Bronchial epithelial cell (primary cell): ENCODE measurements around the gene SLC6A6. TPM values are rescaled to one million over a fixed set of nuclear protein-coding genes. Genes with fewer than 3 reads are reported as not detected.

Experiments used
- DNase-seq: peaks from one replicate; pipeline ENCODE4 v3.0.0-alpha.2; 2010; ENCODE audit warnings: low read depth
- FAIRE-seq: peaks from 2 replicates; lab custom pipeline; 2011; peaks lifted over from hg19 to GRCh38; lab: Jason Lieb, UNC
- H3K27me3 ChIP-seq: 2 replicates; pipeline ENCODE4 v1.5.1; 2011; ENCODE audit warnings: low read length; ENCODE audit not compliant: control insufficient read depth, insufficient read depth
- H3K36me3 ChIP-seq: 2 replicates; pipeline ENCODE4 v1.5.1; 2011; ENCODE audit warnings: low read length; ENCODE audit not compliant: control insufficient read depth, insufficient read depth
- H3K4me3 ChIP-seq: 2 replicates; pipeline ENCODE4 v1.5.1; 2011; ENCODE audit warnings: mild to moderate bottlenecking, low read depth, low read length, control low read depth
- CTCF ChIP-seq: IDR thresholded peaks from 2 replicates; pipeline ENCODE4 v1.5.1; 2011; ENCODE audit warnings: mild to moderate bottlenecking, moderate library complexity, low read length, control low read depth, inconsistent platforms; ENCODE audit not compliant: insufficient read depth, severe bottlenecking
- total RNA-seq: library from RNA; depleted of rRNA; stranded (reverse); fragments of >200 nt; gene quantifications from 2 replicates; pipeline ENCODE4 v1.2.1, GENCODE V29; 2014

SLC6A6 gene
- total RNA-seq, 1 donor from 2014 or later: 13.2 TPM

GRCh38 chr3:14438929-14439328, 36.5 kb downstream of the SLC6A6 start:
- TF ChIP-seq CTCF: no peak
- H3K36me3 ChIP-seq: no peaks in the 10 kb centered on the region
- FAIRE-seq (no peak), DNase-seq (no peak)
- H3K27me3 ChIP-seq: no peaks in the 10 kb centered on the region
- no peak overlapping the region for H3K4me3 ChIP-seq

DNA sequence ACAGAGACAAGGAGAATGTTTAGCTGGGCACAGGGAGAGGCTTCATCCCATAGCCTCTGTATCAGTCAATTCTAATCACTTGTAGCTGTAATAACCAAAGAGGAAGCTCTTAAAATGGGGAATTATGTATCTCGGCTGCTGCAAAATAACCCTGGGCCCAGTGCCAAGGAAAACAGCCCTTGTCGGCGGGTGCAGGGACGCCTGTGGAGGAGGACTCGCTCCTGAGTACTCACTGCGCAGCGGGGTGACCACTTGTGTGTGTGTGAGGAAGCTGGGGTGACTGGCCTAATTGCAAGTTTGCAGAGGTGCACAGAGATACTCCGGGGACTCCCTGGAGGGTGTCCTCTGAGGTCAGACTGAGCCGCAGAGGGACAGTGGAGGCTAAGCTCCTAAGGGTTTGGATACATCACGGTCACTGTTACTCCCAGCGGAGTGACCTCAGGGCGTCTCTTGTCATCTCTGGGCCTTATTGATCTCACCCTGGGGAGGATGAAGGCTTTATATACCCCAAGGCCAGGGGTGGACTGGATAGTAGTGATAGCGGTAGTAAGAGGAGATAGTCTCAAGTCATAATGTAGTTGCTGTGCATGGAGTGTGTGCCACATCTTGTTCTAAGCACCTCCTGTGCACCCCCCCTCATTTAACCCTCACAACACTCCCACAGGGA, 37.2 kb downstream of the SLC6A6 start:
- H3K36me3 ChIP-seq: no peaks in the 10 kb centered on the region
- no peak for TF ChIP-seq CTCF
- H3K4me3 ChIP-seq: no peak overlapping the region
- no peaks in the 10 kb centered on the region for H3K27me3 ChIP-seq
- no peak for FAIRE-seq
- DNase-seq: no peak

- FAIRE-seq (no peak), DNase-seq (no peak)
- Histone ChIP-seq H3K36me3 (no peaks in the 10 kb centered on the region), H3K4me3 (no peak overlapping the region), H3K27me3 (no peaks in the 10 kb centered on the region)
- TF ChIP-seq CTCF: no peak
Measured at GRCh38 chr3:14440168-14440518, 37.7 kb downstream of the SLC6A6 start.

GRCh38 chr3:14440531-14441239, 38.3 kb downstream of the SLC6A6 start:
- no peak for DNase-seq
- Histone ChIP-seq H3K36me3 (no peaks in the 10 kb centered on the region), H3K4me3 (no peak overlapping the region), H3K27me3 (no peaks in the 10 kb centered on the region)
- no peak for FAIRE-seq
- TF ChIP-seq CTCF: no peak

DNA sequence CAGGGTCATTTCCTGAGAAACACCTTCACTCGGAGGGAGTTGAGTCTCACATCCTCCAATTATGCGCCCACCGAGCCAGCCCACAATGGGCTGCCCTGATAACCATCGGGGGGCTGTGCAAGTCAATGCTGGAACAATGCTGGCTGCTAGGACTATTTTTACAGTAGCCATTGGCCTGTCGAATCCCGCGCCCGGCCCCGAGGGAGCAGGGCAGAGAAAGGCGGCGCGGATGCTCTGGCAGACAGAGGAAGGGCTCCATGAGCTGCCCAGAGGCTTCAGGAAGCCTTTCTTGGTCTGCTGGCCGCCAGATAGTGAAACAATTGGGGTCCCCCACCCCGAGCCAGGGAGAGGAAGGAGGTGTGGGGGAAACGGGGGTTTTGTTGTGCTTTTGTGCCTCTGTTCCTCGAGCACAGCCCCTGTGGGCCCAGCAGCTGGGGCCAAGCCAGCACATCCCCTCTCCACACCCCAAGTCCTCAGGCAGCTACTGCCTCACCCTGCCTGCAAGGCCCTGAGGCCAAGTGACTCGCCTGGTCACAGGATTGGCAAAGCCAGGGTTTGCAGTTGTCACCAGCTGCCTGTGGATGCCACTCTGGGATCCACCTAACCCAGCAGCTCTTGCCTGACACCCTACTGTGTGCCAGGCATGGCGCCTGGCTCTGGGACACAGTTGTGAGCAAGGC, 39.0 kb downstream of the SLC6A6 start:
- Histone ChIP-seq H3K4me3 (no peak overlapping the region), H3K27me3 (no peaks in the 10 kb centered on the region), H3K36me3 (peaks cover 2% of the 10 kb centered on the region)
- DNase-seq (no peak), FAIRE-seq (no peak)
- TF ChIP-seq CTCF: no peak
